Activated T-cell treated with anti-CD3 and anti-CD28 coated beads, Interleukin-2, amount 50 U/mL, for 24 hours (primary cell): Measurements from ENCODE around the gene HOXC9.

ENCODE experiments used
- DNase-seq: peaks from one replicate; pipeline ENCODE4 v3.0.0-alpha.2; 2020
- H3K27ac Mint-ChIP-seq: 2 replicates; pipeline ENCODE4 v1.8.0; 2020; ENCODE audit warnings: mild to moderate bottlenecking, mixed read lengths
- H3K27me3 Mint-ChIP-seq: 2 replicates; pipeline ENCODE4 v1.8.0; 2020; ENCODE audit warnings: mixed read lengths
- H3K36me3 Mint-ChIP-seq: 2 replicates; pipeline ENCODE4 v1.8.0; 2020; ENCODE audit warnings: low read depth, mixed read lengths
- H3K4me1 Mint-ChIP-seq: 2 replicates; pipeline ENCODE4 v1.8.0; 2020; ENCODE audit warnings: low read depth, mixed read lengths
- H3K4me3 Mint-ChIP-seq: 2 replicates; pipeline ENCODE4 v1.8.0; 2020; ENCODE audit warnings: mild to moderate bottlenecking, moderate library complexity, mixed read lengths
- H3K9me3 Mint-ChIP-seq: 2 replicates; pipeline ENCODE4 v1.8.0; 2020; ENCODE audit warnings: mixed read lengths

HOXC9 gene

GRCh38 chr12:53995378-53996239 is 4.4 kb upstream of the HOXC9 start:
- H3K27ac Mint-ChIP-seq = no peak overlapping the region
- no peaks in the 10 kb centered on the region for H3K36me3 Mint-ChIP-seq
- peak overlapping the region; percentile 74 for H3K4me3 Mint-ChIP-seq
- no peaks in the 10 kb centered on the region for H3K9me3 Mint-ChIP-seq
- no peak for DNase-seq
- H3K4me1 Mint-ChIP-seq = peaks cover 38% of the 10 kb centered on the region
- H3K27me3 Mint-ChIP-seq = peaks cover 100% of the 10 kb centered on the region

- H3K9me3 Mint-ChIP-seq = no peaks in the 10 kb centered on the region
- no peak overlapping the region for H3K27ac Mint-ChIP-seq
- H3K4me3 Mint-ChIP-seq = peak overlapping the region; percentile 74
- H3K27me3 Mint-ChIP-seq = peaks cover 100% of the 10 kb centered on the region
- peaks cover 38% of the 10 kb centered on the region for H3K4me1 Mint-ChIP-seq
- DNase-seq = no peak
- no peaks in the 10 kb centered on the region for H3K36me3 Mint-ChIP-seq
These were observed 3.4 kb upstream of the HOXC9 start for GRCh38 chr12:53996240-53997203.

DNA sequence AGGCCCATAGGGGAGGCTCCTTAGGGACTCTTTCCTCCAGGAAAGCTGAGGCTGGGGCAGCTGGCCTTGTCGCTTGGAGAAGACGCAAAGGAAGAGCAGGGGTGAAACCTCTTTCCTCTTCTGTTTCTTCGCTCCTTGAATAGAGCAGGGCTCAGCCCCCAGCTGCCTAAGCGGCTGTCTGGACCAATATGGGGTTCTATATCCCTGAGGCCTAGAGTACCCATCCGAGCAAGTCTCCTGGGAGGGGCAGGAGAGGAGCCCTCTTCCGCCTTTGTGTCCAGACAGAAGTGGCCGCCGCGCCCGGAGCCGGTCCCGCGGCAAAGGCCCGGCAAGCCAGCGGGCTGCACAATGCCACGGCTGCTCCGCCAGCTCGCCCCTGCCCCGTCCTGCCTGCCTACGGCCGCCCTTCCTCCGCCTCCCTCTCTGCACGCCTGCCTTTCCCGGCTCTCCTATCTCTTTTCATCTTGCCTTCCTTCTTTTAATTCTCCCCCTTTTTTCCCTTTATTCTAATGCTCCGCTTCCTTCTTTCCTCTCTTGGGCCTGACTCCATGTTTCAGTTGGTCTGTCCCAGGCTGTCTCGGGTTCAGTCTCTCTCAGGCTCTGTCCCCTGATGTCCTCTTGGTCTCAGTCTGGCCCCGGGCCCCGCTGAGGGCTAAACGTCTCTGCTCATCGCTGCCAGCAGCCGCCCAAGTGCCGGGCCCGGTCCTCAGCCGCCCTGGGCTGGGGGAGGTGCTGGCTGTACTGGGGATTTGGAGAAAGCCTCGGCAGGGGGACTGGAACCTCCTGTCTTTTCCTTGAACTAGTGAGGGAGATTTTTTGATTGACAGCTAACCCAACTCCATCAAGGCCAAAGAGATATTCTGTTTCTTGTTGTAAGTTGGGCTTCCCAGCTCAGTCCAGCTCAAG is 2.5 kb upstream of the HOXC9 start:
- Mint-ChIP-seq H3K27ac (no peak overlapping the region), H3K4me1 (peaks cover 40% of the 10 kb centered on the region), H3K9me3 (no peaks in the 10 kb centered on the region), H3K36me3 (no peaks in the 10 kb centered on the region), H3K4me3 (no peak overlapping the region), H3K27me3 (peaks cover 100% of the 10 kb centered on the region)
- no peak for DNase-seq

DNA sequence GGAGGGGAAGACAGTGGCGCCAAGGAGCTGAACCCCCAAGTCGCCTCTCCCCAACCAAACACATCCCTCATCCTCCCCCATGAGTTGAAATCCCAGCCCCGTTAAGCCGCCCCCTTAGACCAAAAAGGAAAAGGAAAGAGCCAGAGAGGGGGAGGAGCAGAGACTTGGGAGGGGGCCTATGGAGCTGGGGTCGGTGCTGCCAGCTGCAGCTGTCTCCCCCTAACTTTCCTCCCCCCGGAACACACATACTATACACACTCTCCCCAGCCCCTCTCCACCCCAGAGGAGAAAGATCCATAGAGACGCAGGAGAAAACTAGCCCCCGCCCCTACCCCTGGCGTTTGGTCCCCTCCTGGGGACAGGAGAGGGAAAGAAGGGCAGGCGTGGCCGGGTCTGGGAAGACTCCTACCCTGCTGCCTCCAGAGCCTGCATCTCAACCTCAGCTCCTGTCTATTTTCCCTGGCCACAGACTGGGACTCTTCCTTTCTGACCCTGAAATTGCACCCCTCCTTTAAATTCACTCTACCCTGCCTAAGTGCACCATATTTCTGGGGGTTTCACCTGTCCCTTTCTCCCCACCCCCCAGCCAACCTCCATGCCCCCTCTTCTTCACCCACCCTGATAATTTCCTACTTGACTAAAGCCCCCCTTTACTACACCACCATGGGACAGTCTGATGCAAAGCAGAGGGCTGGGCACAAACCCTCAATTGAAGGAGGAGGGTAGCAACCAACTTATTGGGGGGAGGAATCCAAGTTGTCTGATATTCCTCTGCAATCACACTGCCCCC is 1.7 kb upstream of the HOXC9 start:
- no peak for DNase-seq
- Mint-ChIP-seq H3K36me3 (no peaks in the 10 kb centered on the region), H3K27ac (no peak overlapping the region), H3K9me3 (no peaks in the 10 kb centered on the region), H3K4me1 (peaks cover 44% of the 10 kb centered on the region), H3K4me3 (no peak overlapping the region), H3K27me3 (peaks cover 100% of the 10 kb centered on the region)

GRCh38 chr12:53998900-53999236 is 1.1 kb upstream of the HOXC9 start:
- no peak overlapping the region for H3K4me3 Mint-ChIP-seq
- H3K4me1 Mint-ChIP-seq = peaks cover 43% of the 10 kb centered on the region
- no peak for DNase-seq
- no peaks in the 10 kb centered on the region for H3K9me3 Mint-ChIP-seq
- no peaks in the 10 kb centered on the region for H3K36me3 Mint-ChIP-seq
- H3K27ac Mint-ChIP-seq = no peak overlapping the region
- peaks cover 100% of the 10 kb centered on the region for H3K27me3 Mint-ChIP-seq

DNA sequence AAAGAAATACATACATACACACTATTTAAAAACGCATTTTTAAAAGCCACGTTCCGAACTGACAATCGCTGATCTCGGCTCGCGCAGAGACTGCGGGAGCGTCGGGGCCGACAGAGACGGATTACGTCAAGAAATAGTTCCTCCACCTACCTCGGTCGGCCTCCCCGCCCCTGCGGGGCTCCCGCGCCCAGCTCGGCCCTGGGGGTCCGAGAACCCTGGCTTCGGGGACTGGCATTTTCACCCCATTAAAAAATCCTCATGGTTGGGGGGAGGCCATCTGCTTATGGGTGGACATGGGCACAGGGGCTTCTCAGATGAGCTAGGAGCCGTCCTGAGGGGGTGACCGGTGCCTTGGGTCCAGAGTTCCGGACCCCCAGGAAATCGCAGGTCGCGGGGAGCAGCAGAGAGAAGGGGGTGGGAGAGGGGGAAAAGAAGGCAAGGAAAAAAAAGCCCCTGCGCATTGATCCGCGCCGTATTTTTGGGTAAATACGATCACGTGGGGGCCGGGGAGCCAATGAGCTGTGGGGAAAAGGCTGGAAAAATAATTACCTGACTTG is 324 bp upstream of the HOXC9 start:
- no peak for DNase-seq
- Mint-ChIP-seq H3K4me3 (peak overlapping the region; percentile 53), H3K36me3 (no peaks in the 10 kb centered on the region), H3K9me3 (no peaks in the 10 kb centered on the region), H3K27ac (no peak overlapping the region), H3K4me1 (peaks cover 39% of the 10 kb centered on the region), H3K27me3 (peaks cover 100% of the 10 kb centered on the region)

GRCh38 chr12:54001283-54002187 is 1.6 kb downstream of the HOXC9 start:
- no peak overlapping the region for H3K27ac Mint-ChIP-seq
- no peaks in the 10 kb centered on the region for H3K9me3 Mint-ChIP-seq
- no peaks in the 10 kb centered on the region for H3K36me3 Mint-ChIP-seq
- peaks cover 33% of the 10 kb centered on the region for H3K4me1 Mint-ChIP-seq
- no peak for DNase-seq
- no peak overlapping the region for H3K4me3 Mint-ChIP-seq
- H3K27me3 Mint-ChIP-seq = peaks cover 100% of the 10 kb centered on the region

- H3K9me3 Mint-ChIP-seq = no peaks in the 10 kb centered on the region
- DNase-seq = no peak
- no peak overlapping the region for H3K27ac Mint-ChIP-seq
- no peaks in the 10 kb centered on the region for H3K36me3 Mint-ChIP-seq
- no peak overlapping the region for H3K4me3 Mint-ChIP-seq
- peaks cover 100% of the 10 kb centered on the region for H3K27me3 Mint-ChIP-seq
- H3K4me1 Mint-ChIP-seq = peaks cover 31% of the 10 kb centered on the region
These were observed 2.4 kb downstream of the HOXC9 start for GRCh38 chr12:54002278-54002914.

DNA sequence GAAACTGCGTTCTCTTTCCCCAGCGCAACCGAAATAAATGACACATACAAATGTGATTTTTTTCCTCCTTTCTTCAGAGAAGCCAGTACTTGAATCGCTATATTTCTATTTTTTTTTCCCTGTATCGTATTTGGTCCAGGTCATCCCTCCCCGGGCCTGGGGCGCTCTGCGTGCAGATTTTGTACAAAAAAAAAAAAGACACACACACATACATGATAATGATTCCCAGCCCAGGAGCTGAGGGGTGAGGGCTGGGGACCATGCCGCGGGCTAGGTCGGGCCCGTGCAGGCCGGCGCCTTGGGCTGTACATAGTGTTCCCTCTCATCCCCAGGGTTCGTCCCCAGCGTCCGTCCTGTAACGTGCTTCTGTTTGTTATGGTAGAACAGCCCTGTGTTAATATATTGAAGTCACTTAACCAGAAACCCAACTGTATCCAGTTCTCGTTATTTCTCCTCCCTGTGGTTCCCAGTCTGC is 3.0 kb downstream of the HOXC9 start:
- DNase-seq = no peak
- Mint-ChIP-seq H3K27ac (no peak overlapping the region), H3K9me3 (no peaks in the 10 kb centered on the region), H3K4me1 (peaks cover 26% of the 10 kb centered on the region), H3K27me3 (peaks cover 100% of the 10 kb centered on the region), H3K36me3 (no peaks in the 10 kb centered on the region), H3K4me3 (no peak overlapping the region)

GRCh38 chr12:54003625-54004024 is 3.7 kb downstream of the HOXC9 start:
- H3K27me3 Mint-ChIP-seq = peaks cover 100% of the 10 kb centered on the region
- no peaks in the 10 kb centered on the region for H3K36me3 Mint-ChIP-seq
- peaks cover 26% of the 10 kb centered on the region for H3K4me1 Mint-ChIP-seq
- H3K27ac Mint-ChIP-seq = no peak overlapping the region
- H3K9me3 Mint-ChIP-seq = no peaks in the 10 kb centered on the region
- no peak overlapping the region for H3K4me3 Mint-ChIP-seq
- DNase-seq = no peak

- Mint-ChIP-seq H3K36me3 (no peaks in the 10 kb centered on the region), H3K4me3 (no peak overlapping the region), H3K4me1 (peaks cover 28% of the 10 kb centered on the region), H3K9me3 (no peaks in the 10 kb centered on the region), H3K27me3 (peaks cover 98% of the 10 kb centered on the region), H3K27ac (no peak overlapping the region)
- no peak for DNase-seq
These were observed 4.3 kb downstream of the HOXC9 start for GRCh38 chr12:54004063-54004840.
